Ishikawa (cell line): ENCODE measurements around the gene CCDC183.

Source experiments
- CEBPB ChIP-seq: IDR thresholded peaks from 2 replicates; pipeline ENCODE4 v1.6.1; 2012
- CREB1 ChIP-seq: IDR thresholded peaks from 2 replicates; pipeline ENCODE4 v1.6.1; 2012; ENCODE audit warnings: low read depth
- EGR1 ChIP-seq: IDR thresholded peaks from 2 replicates; pipeline ENCODE4 v1.6.1; 2012
- EP300 ChIP-seq: IDR thresholded peaks from 2 replicates; pipeline ENCODE4 v1.6.1; 2012; ENCODE audit warnings: borderline replicate concordance
- FOXM1 ChIP-seq: IDR thresholded peaks from 2 replicates; pipeline ENCODE4 v1.6.1; 2012; ENCODE audit warnings: low read depth, borderline replicate concordance
- MAX ChIP-seq: IDR thresholded peaks from 2 replicates; pipeline ENCODE4 v1.6.1; 2012
- NFIC ChIP-seq: IDR thresholded peaks from 2 replicates; pipeline ENCODE4 v1.6.1; 2012
- RAD21 ChIP-seq: IDR thresholded peaks from 2 replicates; pipeline ENCODE4 v1.6.1; 2012; ENCODE audit warnings: low read depth
- REST ChIP-seq: IDR thresholded peaks from 2 replicates; pipeline ENCODE4 v1.6.1; 2012; ENCODE audit warnings: low read depth, mild to moderate bottlenecking
- TAF1 ChIP-seq: IDR thresholded peaks from 2 replicates; pipeline ENCODE4 v1.6.1; 2012; ENCODE audit warnings: low read depth, mild to moderate bottlenecking
- TCF12 ChIP-seq: IDR thresholded peaks from 2 replicates; pipeline ENCODE4 v1.6.1; 2012; ENCODE audit warnings: low read depth
- TEAD4 ChIP-seq: IDR thresholded peaks from 2 replicates; pipeline ENCODE4 v1.6.1; 2012
- USF1 ChIP-seq: IDR thresholded peaks from 2 replicates; pipeline ENCODE4 v1.6.1; 2012
- YY1 ChIP-seq: IDR thresholded peaks from 2 replicates; pipeline ENCODE4 v1.6.1; 2012; ENCODE audit warnings: low read depth
- ZBTB7A ChIP-seq: IDR thresholded peaks from 2 replicates; pipeline ENCODE4 v1.6.1; 2012; ENCODE audit warnings: low read depth

Gene CCDC183

GRCh38 chr9:136776947-136777346 lies 19.2 kb upstream of the CCDC183 start:
- TF ChIP-seq ZBTB7A (no peak), TCF12 (no peak), RAD21 (no peak)

GRCh38 chr9:136777359-136777758 lies 18.8 kb upstream of the CCDC183 start:
- TF ChIP-seq ZBTB7A = no peak

GRCh38 chr9:136779808-136780207 lies 16.3 kb upstream of the CCDC183 start:
- no peak for TF ChIP-seq TEAD4
- no peak for TF ChIP-seq YY1
- no peak for TF ChIP-seq EGR1
- no peak for TF ChIP-seq USF1
- no peak for TF ChIP-seq REST
- no peak for TF ChIP-seq NFIC
- TF ChIP-seq CREB1 = no peak
- no peak for TF ChIP-seq TAF1
- TF ChIP-seq MAX = no peak
- no peak for TF ChIP-seq TCF12
- no peak for TF ChIP-seq EP300
- TF ChIP-seq ZBTB7A = no peak
- no peak for TF ChIP-seq FOXM1
- no peak for TF ChIP-seq CEBPB

GRCh38 chr9:136782452-136782851 lies 13.7 kb upstream of the CCDC183 start:
- TF ChIP-seq MAX (no peak), TCF12 (no peak), EGR1 (no peak), EP300 (no peak), ZBTB7A (no peak), CREB1 (no peak), USF1 (no peak), TAF1 (no peak), RAD21 (no peak), FOXM1 (no peak), REST (no peak), NFIC (no peak)

- no peak for TF ChIP-seq YY1
- TF ChIP-seq REST = no peak
- no peak for TF ChIP-seq CREB1
- TF ChIP-seq TAF1 = no peak
- TF ChIP-seq RAD21 = peak; percentile 44
Measured at GRCh38 chr9:136784249-136784996, 11.7 kb upstream of the CCDC183 start.

- no peak for TF ChIP-seq TAF1
- no peak for TF ChIP-seq ZBTB7A
- no peak for TF ChIP-seq MAX
- no peak for TF ChIP-seq USF1
- TF ChIP-seq RAD21 = no peak
- no peak for TF ChIP-seq FOXM1
- no peak for TF ChIP-seq EP300
Measured at GRCh38 chr9:136784997-136785361, 11.2 kb upstream of the CCDC183 start.
